ENCODE results near the gene PRKCE.

PRKCE gene

GRCh38 chr2:45631319-45631718, 20.2 kb upstream of the PRKCE start:
- H3K4me3 ChIP-seq (ENCODE audit: low read depth, low read length), result no peak overlapping the region

DNA sequence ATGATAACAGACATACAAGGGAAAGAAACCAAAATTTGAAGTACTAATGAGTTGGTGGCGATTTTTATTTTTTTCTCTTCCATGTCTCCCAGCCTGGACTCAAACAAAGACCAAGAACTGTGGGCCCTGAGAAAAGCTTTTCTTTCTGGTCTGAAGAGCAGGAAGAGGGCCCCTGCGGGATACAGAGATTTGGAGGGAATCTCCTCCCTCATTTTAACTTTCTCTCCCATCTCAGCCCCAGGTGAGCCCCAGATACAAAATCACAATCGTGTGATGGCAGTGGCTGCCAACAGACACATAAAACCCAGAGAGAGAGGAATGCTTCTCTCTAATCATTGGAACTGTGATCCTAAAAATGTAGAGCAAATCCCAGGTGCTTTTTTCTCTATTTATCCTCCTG, 19.5 kb upstream of the PRKCE start:
- no peak overlapping the region for H3K4me3 ChIP-seq (ENCODE audit: low read depth, low read length)

DNA sequence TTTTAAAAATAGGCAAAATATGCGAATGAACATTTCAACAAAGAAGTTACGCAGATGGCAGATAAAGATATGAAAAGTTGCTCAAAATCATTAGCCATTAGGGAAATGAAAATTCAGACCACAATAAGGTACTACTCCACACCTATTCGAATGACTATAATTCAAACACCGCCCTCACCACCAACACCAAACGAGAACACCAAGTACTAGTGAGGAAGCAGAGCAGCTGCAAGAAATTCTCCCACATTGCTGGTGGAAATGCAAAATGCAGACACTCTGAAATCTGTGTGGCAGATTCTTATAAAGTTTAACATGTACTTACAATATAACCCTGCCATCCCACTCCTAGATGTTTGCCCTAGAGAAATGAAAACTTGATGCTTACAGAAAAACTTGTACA, 17.3 kb upstream of the PRKCE start:
- no peak overlapping the region for H3K4me3 ChIP-seq (ENCODE audit: low read depth, low read length)

- H3K4me3 ChIP-seq (ENCODE audit: low read depth, low read length), result no peak overlapping the region
Observed at GRCh38 chr2:45636008-45636407, 15.5 kb upstream of the PRKCE start.

- H3K4me3 ChIP-seq (ENCODE audit: low read depth, low read length), result no peak overlapping the region
Observed at GRCh38 chr2:45637440-45637839, 14.0 kb upstream of the PRKCE start.

- H3K4me3 ChIP-seq (ENCODE audit: low read depth, low read length), result no peak overlapping the region
Observed at GRCh38 chr2:45640576-45640975, 10.9 kb upstream of the PRKCE start.

DNA sequence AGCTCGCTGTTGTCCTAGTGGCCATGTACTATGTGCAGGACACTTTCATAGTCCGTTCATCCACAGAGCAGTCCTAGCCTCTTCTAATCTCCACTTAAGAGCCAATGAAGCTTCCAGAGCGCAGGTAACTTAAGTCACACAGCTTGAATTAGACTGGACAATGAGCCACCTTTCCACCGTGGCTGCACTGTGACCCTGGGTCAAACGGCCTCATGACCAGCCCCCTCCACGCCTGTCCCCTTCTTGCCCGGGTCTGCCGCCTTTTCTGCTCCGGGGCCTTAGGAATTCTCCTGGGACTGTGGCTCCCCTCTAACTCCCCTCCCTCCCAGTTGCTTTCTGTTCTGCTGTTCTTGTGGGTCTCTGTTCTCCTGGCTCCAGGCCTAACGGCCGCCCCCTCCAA, 8.4 kb upstream of the PRKCE start:
- H3K4me3 ChIP-seq (ENCODE audit: low read depth, low read length), result peak overlapping the region; percentile 21

DNA sequence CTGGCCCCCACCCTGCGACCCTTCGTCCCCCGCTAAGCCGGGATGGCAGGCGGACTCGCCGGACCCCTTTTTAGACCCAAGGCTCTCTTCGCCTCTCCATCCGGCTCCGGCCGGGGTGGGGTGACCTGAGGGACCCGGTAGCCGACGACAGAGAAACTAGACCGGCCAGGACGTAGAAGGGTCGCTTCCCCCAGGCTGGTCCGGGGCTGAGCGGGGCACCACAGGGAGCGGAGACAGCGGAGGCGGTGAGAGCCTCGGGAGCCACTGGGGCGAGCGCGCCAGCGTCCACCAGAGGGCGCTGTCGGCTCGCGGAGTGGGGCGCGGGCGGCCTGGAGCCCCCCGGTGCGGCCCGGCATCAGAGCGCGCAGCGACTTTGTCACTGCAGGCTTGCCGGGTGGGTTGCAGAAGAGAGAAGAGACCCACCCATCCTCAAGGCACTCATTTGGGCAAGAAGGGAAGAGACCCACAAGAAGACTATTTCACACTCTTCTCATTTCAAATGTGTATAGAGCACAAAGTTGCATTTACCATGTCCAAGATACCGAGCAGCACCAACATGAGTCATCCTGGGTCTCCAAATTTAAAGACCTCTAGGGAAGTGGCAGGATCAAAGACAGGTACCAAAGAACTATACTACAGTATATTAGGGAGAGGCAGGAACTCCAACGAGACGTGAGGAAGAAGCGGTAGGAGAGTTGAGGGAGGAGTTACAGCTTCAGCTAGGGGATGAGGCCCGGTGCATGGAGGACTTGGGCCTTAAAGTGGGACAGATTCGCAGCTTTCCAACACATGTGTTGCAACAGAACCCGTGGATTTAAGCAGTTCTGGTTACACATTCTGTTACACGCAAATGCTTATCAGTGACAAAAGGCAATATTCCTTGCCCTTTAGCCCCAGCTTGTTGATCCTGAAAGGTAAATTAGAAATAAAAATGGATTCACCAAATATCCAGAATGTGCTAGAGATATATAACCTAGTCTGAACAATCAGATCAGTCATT, 7.6 kb upstream of the PRKCE start:
- H3K4me3 ChIP-seq (ENCODE audit: low read depth, low read length), result peak overlapping the region; percentile 21

DNA sequence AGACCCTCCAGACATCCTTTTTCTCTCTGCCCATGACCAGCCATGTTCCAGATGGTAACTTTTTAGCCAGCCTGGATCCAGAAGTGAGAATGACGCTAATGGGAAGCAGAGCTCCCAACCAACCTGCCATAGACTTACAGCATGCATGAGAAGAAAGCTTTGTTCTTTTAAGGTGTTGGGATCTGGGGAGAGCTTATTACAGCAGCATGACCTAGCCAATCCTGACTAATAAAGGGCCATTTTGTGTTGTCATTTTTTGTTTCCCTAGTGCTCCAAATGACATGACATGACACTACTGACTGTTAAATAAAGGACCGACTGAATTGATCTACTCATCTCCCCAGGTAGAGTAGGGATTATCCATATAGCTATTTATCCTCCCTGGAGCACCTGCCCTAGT, 5.2 kb upstream of the PRKCE start:
- no peak overlapping the region for H3K4me3 ChIP-seq (ENCODE audit: low read depth, low read length)

GRCh38 chr2:45647356-45647755, 4.1 kb upstream of the PRKCE start:
- no peak overlapping the region for H3K4me3 ChIP-seq (ENCODE audit: low read depth, low read length)

- H3K4me3 ChIP-seq (ENCODE audit: low read depth, low read length), result no peak overlapping the region
Observed at GRCh38 chr2:45647986-45648520, 3.4 kb upstream of the PRKCE start.

DNA sequence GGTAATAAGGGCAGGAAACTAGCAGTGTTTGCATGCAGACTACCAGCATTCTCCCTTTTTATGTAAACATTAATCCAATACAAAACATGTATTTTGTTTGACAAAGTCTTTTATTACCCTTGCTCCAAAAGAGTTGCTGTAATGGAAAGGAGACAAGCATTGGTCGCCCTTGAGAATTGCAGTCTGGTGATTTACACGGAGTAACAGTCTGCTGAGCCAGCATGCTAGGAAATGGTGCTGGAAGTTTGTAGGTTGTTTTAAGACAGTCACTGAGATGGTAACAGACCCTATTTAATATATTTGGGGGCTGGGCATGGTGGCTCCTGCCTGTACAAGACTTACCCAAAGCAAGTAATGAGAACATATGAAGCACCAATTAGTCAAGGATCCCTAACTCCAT, 2.8 kb upstream of the PRKCE start:
- H3K4me3 ChIP-seq (ENCODE audit: low read depth, low read length), result no peak overlapping the region

DNA sequence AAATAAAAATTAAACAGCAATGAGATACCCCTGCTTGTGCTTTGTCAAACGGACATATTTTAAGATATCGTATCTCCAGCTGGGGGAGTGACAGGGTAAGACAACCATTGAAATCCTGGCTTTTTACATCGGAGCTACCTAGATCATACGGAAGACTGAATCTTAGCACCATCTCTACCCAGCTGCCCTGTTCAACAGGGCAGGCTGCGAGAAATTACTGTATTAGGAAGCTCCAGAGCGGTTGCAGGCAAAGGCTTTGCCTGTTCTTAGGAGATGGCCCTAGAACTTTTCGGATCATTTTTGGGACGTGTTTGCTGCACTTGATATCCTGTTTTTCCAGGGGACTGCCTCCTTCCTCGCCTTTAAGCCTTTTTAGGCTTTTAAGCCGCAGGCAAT, 2.0 kb upstream of the PRKCE start:
- peak overlapping the region; percentile 60 for H3K4me3 ChIP-seq (ENCODE audit: low read depth, low read length)

DNA sequence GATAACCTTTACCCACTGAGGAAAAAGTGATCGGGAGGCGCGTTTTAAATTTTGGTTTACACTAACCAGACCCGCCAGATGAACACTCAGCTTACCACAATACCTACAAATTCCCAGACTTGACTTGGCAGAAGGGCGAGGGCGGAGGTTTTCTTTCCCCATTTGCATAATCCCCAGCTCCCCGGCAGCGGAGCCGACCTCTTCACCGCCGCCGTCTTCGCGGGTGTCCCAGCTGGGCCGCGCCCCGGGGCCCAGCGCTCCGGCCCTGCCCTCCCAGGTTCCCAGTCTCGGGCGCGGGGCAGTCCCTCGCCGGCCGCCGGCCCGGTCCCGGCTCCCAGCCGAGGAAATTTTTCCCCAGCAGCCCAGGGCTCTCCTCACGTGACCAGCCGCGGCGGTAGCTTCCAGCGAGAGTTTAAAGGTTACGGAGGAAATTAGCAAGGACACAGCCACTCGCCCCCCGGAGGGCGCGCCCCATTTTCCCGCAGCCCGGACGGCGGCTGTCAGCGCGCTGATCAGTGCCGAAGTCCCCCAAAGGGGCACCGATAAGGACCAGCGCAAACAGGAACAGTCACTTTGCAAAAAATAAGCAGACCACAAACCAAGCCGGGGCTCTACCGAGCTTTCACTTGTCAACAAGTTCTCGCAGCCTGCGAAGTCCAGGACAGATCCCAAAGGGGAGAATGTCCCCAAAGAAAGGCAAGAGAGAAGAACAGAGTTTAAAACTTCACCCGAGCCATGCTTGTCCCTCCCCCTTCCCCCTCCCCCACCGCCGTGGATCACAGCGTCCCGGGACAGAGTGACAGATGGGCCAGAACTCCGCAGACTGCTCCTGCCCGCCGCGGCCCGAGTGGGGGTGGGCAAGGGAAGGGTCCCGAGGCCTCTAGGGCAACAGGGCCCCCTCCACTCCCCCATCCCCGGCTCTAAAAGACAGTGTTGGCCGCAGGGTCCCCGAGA, 1.3 kb upstream of the PRKCE start:
- H3K4me3 ChIP-seq (ENCODE audit: low read depth, low read length), result peak overlapping the region; percentile 60

- peak overlapping the region; percentile 60 for H3K4me3 ChIP-seq (ENCODE audit: low read depth, low read length)
Observed at GRCh38 chr2:45650851-45651414, 542 bp upstream of the PRKCE start.

- peak overlapping the region; percentile 60 for H3K4me3 ChIP-seq (ENCODE audit: low read depth, low read length)
Observed at GRCh38 chr2:45652090-45653031, 886 bp downstream of the PRKCE start.

GRCh38 chr2:45653122-45653913, 1.8 kb downstream of the PRKCE start:
- no peak overlapping the region for H3K4me3 ChIP-seq (ENCODE audit: low read depth, low read length)

GRCh38 chr2:45654250-45654649, 2.8 kb downstream of the PRKCE start:
- no peak overlapping the region for H3K4me3 ChIP-seq (ENCODE audit: low read depth, low read length)

- H3K4me3 ChIP-seq (ENCODE audit: low read depth, low read length), result no peak overlapping the region
Observed at GRCh38 chr2:45661828-45662227, 10.4 kb downstream of the PRKCE start.
